Ishikawa (cell line): Measurements from ENCODE around the gene PTPA.

Experiments used
- CEBPB ChIP-seq: IDR thresholded peaks from 2 replicates; pipeline ENCODE4 v1.6.1; 2012
- CREB1 ChIP-seq: IDR thresholded peaks from 2 replicates; pipeline ENCODE4 v1.6.1; 2012; ENCODE audit warnings: low read depth
- EGR1 ChIP-seq: IDR thresholded peaks from 2 replicates; pipeline ENCODE4 v1.6.1; 2012
- EP300 ChIP-seq: IDR thresholded peaks from 2 replicates; pipeline ENCODE4 v1.6.1; 2012; ENCODE audit warnings: borderline replicate concordance
- FOXM1 ChIP-seq: IDR thresholded peaks from 2 replicates; pipeline ENCODE4 v1.6.1; 2012; ENCODE audit warnings: low read depth, borderline replicate concordance
- NFIC ChIP-seq: IDR thresholded peaks from 2 replicates; pipeline ENCODE4 v1.6.1; 2012
- RAD21 ChIP-seq: IDR thresholded peaks from 2 replicates; pipeline ENCODE4 v1.6.1; 2012; ENCODE audit warnings: low read depth
- TAF1 ChIP-seq: IDR thresholded peaks from 2 replicates; pipeline ENCODE4 v1.6.1; 2012; ENCODE audit warnings: low read depth, mild to moderate bottlenecking
- TCF12 ChIP-seq: IDR thresholded peaks from 2 replicates; pipeline ENCODE4 v1.6.1; 2012; ENCODE audit warnings: low read depth
- TEAD4 ChIP-seq: IDR thresholded peaks from 2 replicates; pipeline ENCODE4 v1.6.1; 2012
- YY1 ChIP-seq: IDR thresholded peaks from 2 replicates; pipeline ENCODE4 v1.6.1; 2012; ENCODE audit warnings: low read depth
- ZBTB7A ChIP-seq: IDR thresholded peaks from 2 replicates; pipeline ENCODE4 v1.6.1; 2012; ENCODE audit warnings: low read depth
- TF ChIP-seq, protein P1 (sequence below): IDR thresholded peaks from 2 replicates; pipeline ENCODE4 v1.6.1; 2012; ENCODE audit warnings: low read depth, mild to moderate bottlenecking
- TF ChIP-seq, protein P2 (sequence below): IDR thresholded peaks from 2 replicates; pipeline ENCODE4 v1.6.1; 2012
- TF ChIP-seq, protein P3 (sequence below): IDR thresholded peaks from 2 replicates; pipeline ENCODE4 v1.6.1; 2012

Gene PTPA

DNA sequence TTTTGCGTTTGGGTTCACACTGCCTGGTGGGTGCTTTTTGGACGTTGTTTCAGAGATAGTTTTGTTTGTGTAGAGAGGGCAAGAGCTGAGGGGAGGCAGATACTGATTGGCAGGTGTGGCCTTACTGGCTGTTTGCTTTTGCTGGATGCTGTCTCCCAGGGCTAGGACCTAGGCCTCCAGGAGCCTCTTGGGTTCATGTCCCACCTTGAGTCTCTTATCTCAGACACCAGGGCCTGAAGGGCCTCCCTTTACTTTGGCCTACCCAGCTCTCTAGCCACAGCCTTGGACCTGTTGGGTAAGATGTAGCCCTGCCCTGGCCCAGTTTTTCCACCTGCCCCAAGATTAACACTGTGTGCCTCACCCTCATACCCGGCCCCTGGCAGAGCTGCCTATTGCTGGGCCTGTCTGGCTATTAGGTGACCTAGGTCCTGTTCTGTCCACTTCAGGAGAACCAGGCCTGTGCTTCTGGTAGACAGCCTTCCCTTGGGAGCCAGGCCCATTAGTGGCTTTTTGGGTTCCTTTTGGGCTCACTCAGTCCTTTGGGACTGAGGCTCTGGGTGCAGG lies 13.4 kb downstream of the PTPA start:
- TF ChIP-seq, protein P1, sequence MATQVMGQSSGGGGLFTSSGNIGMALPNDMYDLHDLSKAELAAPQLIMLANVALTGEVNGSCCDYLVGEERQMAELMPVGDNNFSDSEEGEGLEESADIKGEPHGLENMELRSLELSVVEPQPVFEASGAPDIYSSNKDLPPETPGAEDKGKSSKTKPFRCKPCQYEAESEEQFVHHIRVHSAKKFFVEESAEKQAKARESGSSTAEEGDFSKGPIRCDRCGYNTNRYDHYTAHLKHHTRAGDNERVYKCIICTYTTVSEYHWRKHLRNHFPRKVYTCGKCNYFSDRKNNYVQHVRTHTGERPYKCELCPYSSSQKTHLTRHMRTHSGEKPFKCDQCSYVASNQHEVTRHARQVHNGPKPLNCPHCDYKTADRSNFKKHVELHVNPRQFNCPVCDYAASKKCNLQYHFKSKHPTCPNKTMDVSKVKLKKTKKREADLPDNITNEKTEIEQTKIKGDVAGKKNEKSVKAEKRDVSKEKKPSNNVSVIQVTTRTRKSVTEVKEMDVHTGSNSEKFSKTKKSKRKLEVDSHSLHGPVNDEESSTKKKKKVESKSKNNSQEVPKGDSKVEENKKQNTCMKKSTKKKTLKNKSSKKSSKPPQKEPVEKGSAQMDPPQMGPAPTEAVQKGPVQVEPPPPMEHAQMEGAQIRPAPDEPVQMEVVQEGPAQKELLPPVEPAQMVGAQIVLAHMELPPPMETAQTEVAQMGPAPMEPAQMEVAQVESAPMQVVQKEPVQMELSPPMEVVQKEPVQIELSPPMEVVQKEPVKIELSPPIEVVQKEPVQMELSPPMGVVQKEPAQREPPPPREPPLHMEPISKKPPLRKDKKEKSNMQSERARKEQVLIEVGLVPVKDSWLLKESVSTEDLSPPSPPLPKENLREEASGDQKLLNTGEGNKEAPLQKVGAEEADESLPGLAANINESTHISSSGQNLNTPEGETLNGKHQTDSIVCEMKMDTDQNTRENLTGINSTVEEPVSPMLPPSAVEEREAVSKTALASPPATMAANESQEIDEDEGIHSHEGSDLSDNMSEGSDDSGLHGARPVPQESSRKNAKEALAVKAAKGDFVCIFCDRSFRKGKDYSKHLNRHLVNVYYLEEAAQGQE, result no peak
- TF ChIP-seq FOXM1, result no peak
- TF ChIP-seq TCF12, result no peak
- TF ChIP-seq YY1, result no peak
- no peak for TF ChIP-seq CREB1

DNA sequence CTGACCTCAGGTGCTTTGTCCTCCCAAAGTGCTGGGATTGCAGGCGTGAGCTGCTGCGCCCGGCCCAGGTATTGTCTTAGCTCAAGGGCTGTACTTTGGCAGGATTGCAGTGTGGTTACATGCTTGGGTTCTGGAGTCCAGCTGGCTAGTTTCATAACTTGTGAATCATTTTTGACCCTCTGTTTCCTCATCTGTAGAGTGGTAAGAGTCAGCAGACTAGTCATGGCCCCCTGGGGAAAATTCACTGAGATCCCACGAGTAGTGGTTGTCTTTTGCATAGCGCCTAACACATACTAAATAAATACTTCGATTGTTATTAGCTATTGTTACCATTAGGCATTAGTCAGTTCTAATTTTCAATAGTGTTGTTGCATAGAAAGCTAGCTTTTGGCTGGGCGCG lies 14.3 kb downstream of the PTPA start:
- TF ChIP-seq TEAD4, result no peak
- no peak for TF ChIP-seq CREB1

DNA sequence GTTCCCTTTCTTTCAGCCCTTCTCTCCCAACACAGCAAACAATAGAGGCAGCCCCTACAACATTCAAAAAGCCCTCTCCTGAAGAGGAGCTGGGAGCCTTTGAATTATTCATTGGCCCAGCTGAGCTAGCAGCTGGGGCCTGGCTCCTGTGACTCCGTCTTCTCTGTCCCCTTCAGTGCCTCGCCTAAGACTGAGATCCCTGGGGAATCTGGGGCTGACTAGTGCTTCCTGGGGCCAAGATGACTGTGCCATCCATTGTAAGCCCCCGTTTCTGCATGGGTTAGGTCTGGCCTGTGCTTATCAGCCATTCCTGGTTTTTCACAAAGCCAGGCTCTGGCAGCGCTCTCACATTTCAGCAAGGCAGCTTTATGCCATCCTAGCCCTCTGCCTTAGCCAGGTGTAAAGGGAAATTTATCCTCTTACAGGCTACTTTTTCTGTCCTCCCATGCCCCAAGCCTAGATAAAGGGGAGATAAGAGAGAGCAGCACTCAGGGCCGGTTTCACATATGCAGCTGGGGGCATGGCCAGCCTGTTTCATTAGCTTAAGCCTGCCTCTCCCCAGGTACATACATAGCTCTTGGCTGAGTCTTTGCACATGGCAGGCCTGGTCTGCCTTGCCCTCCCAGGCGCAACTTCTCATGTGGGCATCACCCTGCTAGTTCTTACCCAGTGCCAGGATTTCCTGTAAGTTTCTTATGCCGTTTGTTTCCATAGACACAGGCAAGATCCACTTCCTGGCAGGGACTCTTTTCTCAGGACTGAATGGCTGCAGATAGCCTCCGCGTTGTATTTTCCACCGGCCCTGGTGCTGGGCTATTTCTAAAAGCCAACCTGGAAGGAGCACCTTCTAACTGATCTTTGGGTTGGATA lies 15.8 kb downstream of the PTPA start:
- TF ChIP-seq RAD21, result no peak
- TF ChIP-seq CREB1, result no peak
- TF ChIP-seq EGR1, result no peak
- TF ChIP-seq CEBPB, result no peak
- TF ChIP-seq FOXM1, result no peak
- no peak for TF ChIP-seq TAF1
- no peak for TF ChIP-seq NFIC
- TF ChIP-seq ZBTB7A, result no peak

DNA sequence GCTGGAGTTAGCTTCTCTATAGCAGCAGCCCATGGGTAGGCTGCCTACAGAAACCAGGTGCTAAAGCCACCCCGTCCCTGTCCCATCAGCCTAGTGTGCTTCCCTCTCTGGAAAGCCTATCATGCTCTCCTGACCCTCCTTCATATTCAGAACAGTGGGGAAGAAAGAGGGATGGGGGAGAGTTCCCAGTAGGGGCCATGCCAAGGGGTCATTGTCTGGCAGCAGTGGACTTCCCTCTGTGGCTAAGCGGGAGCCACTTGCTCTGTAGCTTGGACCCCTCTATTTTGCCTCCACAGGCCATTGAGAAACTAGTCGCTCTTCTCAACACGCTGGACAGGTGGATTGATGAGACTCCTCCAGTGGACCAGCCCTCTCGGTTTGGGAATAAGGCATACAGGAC lies 17.5 kb downstream of the PTPA start:
- no peak for TF ChIP-seq EP300
- no peak for TF ChIP-seq NFIC
- no peak for TF ChIP-seq ZBTB7A
- TF ChIP-seq FOXM1, result no peak
- no peak for TF ChIP-seq RAD21
- no peak for TF ChIP-seq TAF1
- no peak for TF ChIP-seq TEAD4
- no peak for TF ChIP-seq TCF12
- TF ChIP-seq, protein P1, result no peak
- TF ChIP-seq CREB1, result no peak
- TF ChIP-seq EGR1, result no peak
- TF ChIP-seq, protein P2, sequence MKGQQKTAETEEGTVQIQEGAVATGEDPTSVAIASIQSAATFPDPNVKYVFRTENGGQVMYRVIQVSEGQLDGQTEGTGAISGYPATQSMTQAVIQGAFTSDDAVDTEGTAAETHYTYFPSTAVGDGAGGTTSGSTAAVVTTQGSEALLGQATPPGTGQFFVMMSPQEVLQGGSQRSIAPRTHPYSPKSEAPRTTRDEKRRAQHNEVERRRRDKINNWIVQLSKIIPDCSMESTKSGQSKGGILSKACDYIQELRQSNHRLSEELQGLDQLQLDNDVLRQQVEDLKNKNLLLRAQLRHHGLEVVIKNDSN, result no peak
- TF ChIP-seq, protein P3, sequence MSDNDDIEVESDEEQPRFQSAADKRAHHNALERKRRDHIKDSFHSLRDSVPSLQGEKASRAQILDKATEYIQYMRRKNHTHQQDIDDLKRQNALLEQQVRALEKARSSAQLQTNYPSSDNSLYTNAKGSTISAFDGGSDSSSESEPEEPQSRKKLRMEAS, result no peak

DNA sequence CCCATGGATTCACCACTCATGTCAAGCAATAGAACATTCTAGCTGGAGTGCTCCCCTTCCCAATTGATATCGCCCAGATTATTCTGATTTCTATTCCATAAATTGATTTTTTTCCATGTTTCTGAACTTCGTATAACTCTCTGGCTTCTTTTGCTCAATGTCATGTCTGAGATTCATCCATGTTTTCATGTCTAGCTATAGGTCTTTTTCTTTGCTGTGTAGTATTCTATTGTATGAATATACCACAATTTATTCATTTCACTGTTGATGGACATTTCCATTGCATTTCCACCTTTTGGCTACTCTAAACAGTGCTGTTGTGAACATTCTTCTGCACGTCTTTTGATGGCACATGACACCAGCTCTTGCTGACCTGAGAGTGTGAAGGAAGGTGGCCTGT lies 19.6 kb downstream of the PTPA start:
- TF ChIP-seq CREB1, result no peak
- no peak for TF ChIP-seq EGR1
- TF ChIP-seq, protein P2, result no peak
- no peak for TF ChIP-seq RAD21
- no peak for TF ChIP-seq EP300
- TF ChIP-seq TCF12, result no peak
- TF ChIP-seq, protein P3, result no peak
- no peak for TF ChIP-seq FOXM1
- TF ChIP-seq, protein P1, result no peak
- TF ChIP-seq TEAD4, result no peak
- no peak for TF ChIP-seq ZBTB7A
- TF ChIP-seq TAF1, result no peak
- TF ChIP-seq YY1, result no peak
- no peak for TF ChIP-seq CEBPB
- no peak for TF ChIP-seq NFIC
